Transverse colon (tissue), 4 donors: ENCODE results near the gene SLC5A5. TPM values are rescaled to one million over a fixed set of nuclear protein-coding genes. Genes with fewer than 3 reads are reported as not detected.
"Not testable (repeated sequence)": the region's sequence is repeated elsewhere in the genome, so short reads cannot be mapped to it uniquely, and the experiment has no call there.

Source experiments
- DNase-seq: peaks from one replicate; pipeline ENCODE4 v3.0.0-alpha.2; 2019
- H3K27ac ChIP-seq, 4 donors: fragments of 200-600 bp; sonication (generic); 2 replicates each; pipeline ENCODE4 v1.5.1; 2016 to 2018; ENCODE audit warnings: inconsistent platforms in 4 of 4
- H3K27me3 ChIP-seq: fragments of 200-600 bp; sonication (generic); 2 replicates; pipeline ENCODE4 v1.5.1; 2017; ENCODE audit warnings: inconsistent platforms
- H3K36me3 ChIP-seq, 4 donors: fragments of 200-600 bp; sonication (generic); 2 replicates each; pipeline ENCODE4 v1.5.1; 2017 to 2019; ENCODE audit warnings: inconsistent platforms in 4 of 4
- H3K4me1 ChIP-seq, 4 donors: fragments of 200-600 bp; sonication (generic); 2 replicates each; pipeline ENCODE4 v1.5.1; 2017 to 2020; ENCODE audit warnings: inconsistent platforms in 4 of 4
- H3K4me3 ChIP-seq, 4 donors: fragments of 200-600 bp; sonication (generic); 1 replicate in 1 of 4; 2 replicates in 3 of 4; pipeline versions ENCODE4 v1.5.1 to v1.6.1; 2017 to 2019; ENCODE audit warnings: inconsistent platforms in 4 of 4
- H3K9me3 ChIP-seq, 2 donors: fragments of 200-600 bp; sonication (generic); 2 replicates each; pipeline ENCODE4 v1.5.1; 2017 to 2019; ENCODE audit warnings: inconsistent platforms in 2 of 2
- CTCF ChIP-seq, 5 experiments: fragments of 200-600 bp in 3 of 5; fragments of 450-650 bp in 2 of 5; sonication (generic) in 3 of 5; IDR thresholded peaks; 1 replicate in 2 of 5; 2 replicates in 3 of 5; pipeline ENCODE4 v1.5.1; 2016 to 2017; ENCODE audit warnings: antibody characterized with exemption in 5 of 5, inconsistent platforms in 3 of 5, mild to moderate bottlenecking in 2 of 5, moderate library complexity in 1 of 5
- EP300 ChIP-seq: sonication (generic); formaldehyde crosslinking; IDR thresholded peaks from one replicate; pipeline ENCODE4 v1.6.1; 2017; ENCODE audit warnings: antibody characterized with exemption, low read depth
- POLR2A ChIP-seq: fragments of 450-650 bp; IDR thresholded peaks from one replicate; pipeline ENCODE4 v1.6.1; 2016; ENCODE audit warnings: antibody characterized with exemption, mild to moderate bottlenecking, moderate library complexity
- POLR2AphosphoS5 ChIP-seq, 3 donors: sonication (generic); formaldehyde crosslinking; IDR thresholded peaks; one replicate each; pipeline ENCODE4 v1.6.1; 2016; ENCODE audit warnings: antibody characterized with exemption in 3 of 3
- WGBS, 2 donors: methylation state at CpG; one replicate each; pipeline ENCODE4 v1.1.5; 2018; ENCODE audit warnings: low coverage in 1 of 2; 5-methylcytosine and 5-hydroxymethylcytosine counted together
- in situ Hi-C, 4 donors: fragments of 200-750 bp; cut with MboI; loops; one replicate each; pipeline versions ENCODE4 v1.15.0 to v1.15.1; 2017; ENCODE audit warnings: low sequenced_read_pairs in 3 of 4, low pct_ligation_motif_present in 1 of 4, low pct_unique_long_range_greater_than_20kb in 1 of 4
- intact Hi-C: fragments of 100-400 bp; cut with DNase I; formaldehyde crosslinking; loops from one replicate; pipeline ENCODE4 v1.15.1; 2023; ENCODE audit warnings: low total_unique reads
- total RNA-seq, 4 donors: library from RNA; depleted of rRNA; stranded (reverse); fragments of >200 nt; gene quantifications; one replicate each; pipeline ENCODE4 v1.1.0, GENCODE V29; 2016

Gene SLC5A5
- total RNA-seq, 4 donors from 2014 or later = not detected

GRCh38 chr19:17908244-17908643 is 36.5 kb downstream of the SLC5A5 start:
- Histone ChIP-seq H3K4me3 (no peak overlapping the region), H3K27ac (no peak overlapping the region), H3K9me3 (peaks cover 10 to 14% of the 10 kb centered on the region in 2 donors), H3K36me3 (no peaks in the 10 kb centered on the region), H3K27me3 (peaks cover 5% of the 10 kb centered on the region), H3K4me1 (no peaks in the 10 kb centered on the region)
- DNase-seq = no peak
- 80 to 100% methylated on average over 1 to 3 of the region's 3 CpGs for WGBS, 2 donors
- intact Hi-C loops (no loop called here), in situ Hi-C loops (no loop called here)
- no peak for TF ChIP-seq POLR2A
- TF ChIP-seq EP300 = no peak

- Histone ChIP-seq H3K27me3 (peaks cover 7% of the 10 kb centered on the region), H3K36me3 (no peaks in the 10 kb centered on the region), H3K4me1 (no peaks in the 10 kb centered on the region), H3K27ac (no peak overlapping the region), H3K4me3 (no peak overlapping the region), H3K9me3 (peaks cover 16 to 18% of the 10 kb centered on the region in 2 donors)
- intact Hi-C loops = no loop called here
- in situ Hi-C loops = no loop called here
- DNase-seq = no peak
- WGBS, 2 donors = 61 to 100% methylated on average over 1 to 7 of the region's 7 CpGs
- no peak for TF ChIP-seq EP300
- TF ChIP-seq CTCF (IDR thresholded peaks at IDR 0.05) = no peak
- no peak for TF ChIP-seq POLR2A
- no peak for TF ChIP-seq POLR2AphosphoS5 (IDR thresholded peaks at IDR 0.05)
Observed at GRCh38 chr19:17909003-17909732, 37.4 kb downstream of the SLC5A5 start.

GRCh38 chr19:17910791-17911360 is 39.1 kb downstream of the SLC5A5 start:
- no peak for DNase-seq
- Histone ChIP-seq H3K27ac (no peak overlapping the region), H3K36me3 (no peaks in the 10 kb centered on the region), H3K9me3 (peaks cover 16 to 18% of the 10 kb centered on the region in 2 donors), H3K4me1 (no peaks in the 10 kb centered on the region), H3K27me3 (peaks cover 7% of the 10 kb centered on the region), H3K4me3 (no peak overlapping the region)
- 77 to 82% methylated on average over 5 to 11 of the region's 11 CpGs for WGBS, 2 donors
- in situ Hi-C loops (no loop called here), intact Hi-C loops (no loop called here)
- TF ChIP-seq POLR2A = no peak
- no peak for TF ChIP-seq EP300
- no peak for TF ChIP-seq POLR2AphosphoS5 (IDR thresholded peaks at IDR 0.05)
- no peak for TF ChIP-seq CTCF (IDR thresholded peaks at IDR 0.05)

- 55% methylated on average over 6 of the region's 6 CpGs; no CpG with 5 or more reads in 1 of the 2 donors for WGBS, 2 donors
- no peaks in the 10 kb centered on the region for H3K36me3 ChIP-seq
- TF ChIP-seq POLR2A (no peak), POLR2AphosphoS5 (IDR thresholded peaks at IDR 0.05) (no peak), EP300 (no peak), CTCF (IDR thresholded peaks at IDR 0.05) (no peak)
- peaks cover 4 to 11% of the 10 kb centered on the region in 2 donors for H3K9me3 ChIP-seq
- in situ Hi-C loops (no loop called here), intact Hi-C loops (no loop called here)
- H3K4me1 ChIP-seq = peaks cover 0 to 3% (median 0%) of the 10 kb centered on the region in 4 donors
- H3K27ac ChIP-seq = no peak overlapping the region
- no peak overlapping the region for H3K4me3 ChIP-seq
- peaks cover 11% of the 10 kb centered on the region for H3K27me3 ChIP-seq
- no peak for DNase-seq
Observed at GRCh38 chr19:17915940-17916593, 44.3 kb downstream of the SLC5A5 start.

GRCh38 chr19:17918151-17918550 is 46.4 kb downstream of the SLC5A5 start:
- in situ Hi-C loops, intact Hi-C loops: not testable (repeated sequence)

GRCh38 chr19:17919122-17919521 is 47.4 kb downstream of the SLC5A5 start:
- intact Hi-C loops, H3K27ac ChIP-seq, H3K4me3 ChIP-seq, H3K27me3 ChIP-seq, in situ Hi-C loops, H3K36me3 ChIP-seq, H3K9me3 ChIP-seq, H3K4me1 ChIP-seq, DNase-seq: not testable (repeated sequence)
- 43% methylated on average over 5 of the region's 5 CpGs; no CpG with 5 or more reads in 1 of the 2 donors for whole genome bisulfite sequencing, 2 donors

More at GRCh38 chr19:17918151-17918550, 46.4 kb downstream of the SLC5A5 start:
- not testable (repeated sequence) for H3K27me3 ChIP-seq, H3K4me1 ChIP-seq, H3K27ac ChIP-seq, DNase-seq, H3K9me3 ChIP-seq, H3K4me3 ChIP-seq, H3K36me3 ChIP-seq
- 93% methylated on average over 6 of the region's 30 CpGs; no CpG with 5 or more reads in 1 of the 2 donors for WGBS, 2 donors
